ENCODE results near the gene CNKSR3. TPM values are rescaled to one million over a fixed set of nuclear protein-coding genes. Genes with fewer than 3 reads are reported as not detected.

CNKSR3 gene
- total RNA-seq, result 10 to 100 TPM; 10.4 to 23.9 (median 19.6) TPM

DNA sequence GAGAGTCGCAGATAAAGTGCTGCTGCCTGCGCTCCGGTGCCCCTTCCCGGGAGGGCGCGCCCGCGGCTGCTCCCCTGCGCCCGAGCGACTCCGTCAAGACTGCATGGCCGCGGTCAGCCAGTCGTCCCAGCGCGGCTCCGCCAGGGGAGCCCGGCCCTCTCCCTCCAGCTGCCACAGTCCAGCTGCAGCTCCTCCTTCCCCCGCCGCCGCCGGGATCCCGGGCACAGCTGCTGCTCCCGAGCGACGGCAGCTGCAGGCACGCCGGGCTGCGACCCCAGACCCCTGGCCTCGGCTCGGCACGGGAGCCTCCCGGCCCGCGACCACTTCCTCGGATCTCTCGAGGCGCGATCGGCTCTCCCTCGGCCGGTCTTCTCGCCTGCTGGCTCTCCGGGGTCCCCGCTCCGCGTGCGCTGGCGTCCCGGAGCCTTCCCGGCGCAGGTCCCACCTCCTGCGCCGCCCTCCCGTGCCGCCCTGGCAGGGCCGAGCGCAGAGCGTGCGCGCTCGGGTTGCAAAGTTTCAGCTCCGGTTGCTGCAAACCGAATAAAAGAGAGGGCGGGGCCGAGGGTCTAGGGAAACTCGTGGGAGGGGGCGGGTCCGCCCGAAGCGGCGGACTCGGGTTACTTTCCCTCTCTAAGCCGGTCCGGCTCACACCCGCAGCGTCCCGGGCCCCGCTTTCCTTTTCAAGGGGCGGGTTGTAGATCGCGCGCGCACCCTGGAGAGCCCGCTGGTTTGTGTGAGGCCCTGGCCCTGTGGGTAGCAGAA is at the start of gene CNKSR3:
Gene CNKSR3, minus strand, starts transcription at position 542 of the 762 bp plus-strand sequence. CDS start 571 bp downstream, outside the sequence.
- DNase-seq (ENCODE audit: extremely low spot score), result peak; percentile 93
- Histone ChIP-seq H3K27ac (replicated peaks in 1 of 4) (peak within 1 kb of the TSS; percentile 94 to 98 (median 96)), H3K9me3 (no peaks in the 10 kb centered on the region), H3K27me3 (no peaks in the 10 kb centered on the region), H3K36me3 (no peaks in the 10 kb centered on the region), H3K4me3 (peak within 1 kb of the TSS; percentile 71 to 94 (median 86)), H3K4me1 (peaks cover 31 to 52% (median 49%) of the 10 kb centered on the region in 4 donors)
- intact Hi-C loops (cut with DNase I), result no loop called here
- 0% methylated on average over 18 of the region's 86 CpGs for WGBS
- TF ChIP-seq EP300 (IDR thresholded peaks at IDR 0.05), result no peak
- peak in 2 of 3 experiments; percentile 9 to 24 for TF ChIP-seq CTCF (IDR thresholded peaks at IDR 0.05)
- TF ChIP-seq POLR2AphosphoS5 (IDR thresholded peaks at IDR 0.05), result peak; percentile 83 to 94

DNA sequence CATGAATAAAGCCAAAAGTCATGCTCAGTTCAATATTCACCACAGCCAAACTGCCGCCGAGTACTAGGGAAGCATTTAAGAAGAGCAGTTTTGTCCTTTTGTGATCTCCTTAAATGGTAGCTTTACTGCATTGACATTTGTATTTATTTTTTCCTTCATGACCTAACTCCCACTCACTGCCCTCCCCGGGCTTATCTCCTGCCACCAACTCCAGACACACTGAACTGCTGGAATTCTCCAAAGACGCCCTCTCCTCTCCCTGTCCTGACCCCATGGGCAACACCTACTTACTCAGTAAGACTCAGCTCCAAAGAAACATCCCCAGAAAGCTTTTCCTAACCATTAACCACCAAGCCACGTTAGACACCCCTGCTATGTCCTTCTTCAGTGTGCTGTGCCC is 48.5 kb upstream of the CNKSR3 start:
- H3K27ac ChIP-seq (replicated peaks in 1 of 4), result no peak overlapping the region

GRCh38 chr6:154558513-154558912 is 48.0 kb upstream of the CNKSR3 start:
- H3K9me3 ChIP-seq, result no peaks in the 10 kb centered on the region
- H3K36me3 ChIP-seq, result no peaks in the 10 kb centered on the region
- WGBS, result 93% methylated on average over 6 of the region's 6 CpGs
- no peaks in the 10 kb centered on the region for H3K27me3 ChIP-seq
- intact Hi-C loops (cut with DNase I), result no loop called here
- H3K27ac ChIP-seq (replicated peaks in 1 of 4), result no peak overlapping the region
- no peak for TF ChIP-seq EP300 (IDR thresholded peaks at IDR 0.05)
- TF ChIP-seq POLR2A (IDR thresholded peaks at IDR 0.05; ENCODE audit: low read depth), result no peak
- no peak for TF ChIP-seq CTCF (IDR thresholded peaks at IDR 0.05)
- no peak for TF ChIP-seq POLR2AphosphoS5 (IDR thresholded peaks at IDR 0.05)
- H3K4me1 ChIP-seq, result peaks cover 4 to 11% (median 8%) of the 10 kb centered on the region in 4 donors
- H3K4me3 ChIP-seq, result no peak overlapping the region
- DNase-seq (ENCODE audit: extremely low spot score), result no peak

More for the DNA sequence above, 48.5 kb upstream of the CNKSR3 start:
- Histone ChIP-seq H3K4me3 (no peak overlapping the region), H3K36me3 (no peaks in the 10 kb centered on the region), H3K27me3 (no peaks in the 10 kb centered on the region), H3K9me3 (no peaks in the 10 kb centered on the region), H3K4me1 (peaks cover 4 to 11% (median 8%) of the 10 kb centered on the region in 4 donors)
- intact Hi-C loops (cut with DNase I), result no loop called here
- TF ChIP-seq EP300 (IDR thresholded peaks at IDR 0.05), result no peak
- TF ChIP-seq CTCF (IDR thresholded peaks at IDR 0.05), result no peak
- no peak for TF ChIP-seq POLR2A (IDR thresholded peaks at IDR 0.05; ENCODE audit: low read depth)
- no peak for TF ChIP-seq POLR2AphosphoS5 (IDR thresholded peaks at IDR 0.05)
- 72% methylated on average over 5 of the region's 5 CpGs for WGBS
- no peak for DNase-seq (ENCODE audit: extremely low spot score)

DNA sequence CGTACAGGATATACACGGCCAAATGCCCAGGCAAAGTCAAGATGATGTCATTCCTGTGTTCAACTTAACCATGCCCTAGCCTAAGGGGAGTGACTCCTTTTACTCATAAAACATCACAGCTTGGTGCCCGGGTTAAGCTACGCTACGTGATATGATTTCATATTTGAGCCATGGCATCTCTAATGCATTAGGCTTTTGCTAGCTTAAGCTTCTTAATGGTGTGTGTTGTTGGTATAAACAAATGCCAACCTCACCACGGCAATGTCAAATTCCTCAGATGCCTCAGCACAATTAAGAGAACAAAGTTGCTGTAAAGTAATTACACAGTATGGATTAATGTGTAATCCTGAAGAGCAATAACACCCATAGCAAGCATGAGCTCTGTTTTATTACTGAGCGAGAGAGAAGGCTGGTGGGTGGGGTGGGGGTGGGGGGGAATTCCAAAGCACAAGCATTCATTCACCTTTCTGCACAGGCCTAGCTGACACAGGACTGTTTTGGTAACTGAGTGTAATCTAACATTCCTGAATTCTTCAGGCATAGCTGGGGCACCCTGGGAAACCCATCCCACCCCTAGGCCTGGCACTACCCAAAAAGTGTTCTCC is 44.7 kb upstream of the CNKSR3 start:
- 61% methylated on average over 7 of the region's 7 CpGs for WGBS
- DNase-seq (ENCODE audit: extremely low spot score), result no peak
- Histone ChIP-seq H3K27me3 (no peaks in the 10 kb centered on the region), H3K4me3 (no peak overlapping the region), H3K9me3 (no peaks in the 10 kb centered on the region), H3K36me3 (no peaks in the 10 kb centered on the region), H3K4me1 (peaks cover 4 to 11% (median 8%) of the 10 kb centered on the region in 4 donors), H3K27ac (replicated peaks in 1 of 4) (no peak overlapping the region)
- TF ChIP-seq EP300 (IDR thresholded peaks at IDR 0.05), result no peak
- no peak for TF ChIP-seq CTCF (IDR thresholded peaks at IDR 0.05)
- no peak for TF ChIP-seq POLR2AphosphoS5 (IDR thresholded peaks at IDR 0.05)
- intact Hi-C loops (cut with DNase I), result no loop called here
